T-cell (primary cell): ENCODE measurements around the gene DCAF6. TPM values are rescaled to one million over a fixed set of nuclear protein-coding genes. Genes with fewer than 3 reads are reported as not detected.

Experiments used
- ATAC-seq, 4 experiments: fragments of 200-7000 bp in 3 of 4; fragments of 150-1000 bp in 1 of 4; cut with Tn5 transposase; replicated peaks in 1 of 4; 1 replicate in 3 of 4; 2 replicates in 1 of 4; pipeline ENCODE4 v1.10.0; 2021; ENCODE audit warnings: moderate library complexity in 3 of 4, mild to moderate bottlenecking in 2 of 4, moderate number of reproducible peaks in 1 of 4
- CTCF ChIA-PET, 2 donors: fragments of 300-600 bp; sonication (Branson Sonifier 250); formaldehyde crosslinking; loops; one replicate each; lab custom pipeline; 2022; ENCODE audit warnings: antibody characterized with exemption in 2 of 2; lab: Charles Lee
- POLR2A ChIA-PET, 2 donors: fragments of 300-600 bp; sonication (Branson Sonifier 250); formaldehyde crosslinking; loops; one replicate each; lab custom pipeline; 2022; ENCODE audit warnings: antibody characterized with exemption in 2 of 2; lab: Charles Lee
- DNase-seq, 35 experiments: peaks; one replicate each; pipeline versions ENCODE4 v3.0.0 to v3.0.0-alpha.2; 2013 to 2023
- H3K27ac ChIP-seq: one replicate; pipeline ENCODE4 v1.5.1; 2013; ENCODE audit warnings: low read length
- H3K27me3 ChIP-seq, 2 experiments: replicated peaks in 1 of 2; 1 replicate in 1 of 2; 2 replicates in 1 of 2; pipeline versions ENCODE4 v1.6.1 to v1.7.0; 2013; ENCODE audit warnings: low read length in 1 of 2, mixed read lengths in 1 of 2; ENCODE audit not compliant: control insufficient read depth in 2 of 2, insufficient read depth in 2 of 2; ENCODE audit errors: extremely low read depth in 1 of 2
- H3K36me3 ChIP-seq, 2 donors: 1 replicate in 1 of 2; 2 replicates in 1 of 2; pipeline versions ENCODE4 v1.6.1 to v1.7.0; 2013; ENCODE audit warnings: low read length in 1 of 2; ENCODE audit not compliant: control insufficient read depth in 2 of 2, insufficient read depth in 1 of 2; ENCODE audit errors: extremely low read depth in 1 of 2
- H3K4me1 ChIP-seq, 2 experiments: 1 replicate in 1 of 2; 2 replicates in 1 of 2; pipeline versions ENCODE4 v1.6.1 to v1.7.0; 2013; ENCODE audit warnings: low read length in 2 of 2, mixed read lengths in 1 of 2; ENCODE audit not compliant: insufficient read depth in 2 of 2, control insufficient read depth in 1 of 2; ENCODE audit errors: extremely low read depth in 1 of 2
- H3K4me3 ChIP-seq, 2 donors: 1 replicate in 1 of 2; 2 replicates in 1 of 2; pipeline versions ENCODE4 v1.5.1 to v1.7.0; 2013; ENCODE audit warnings: mild to moderate bottlenecking in 2 of 2, low read length in 1 of 2, moderate library complexity in 1 of 2; ENCODE audit not compliant: control insufficient read depth in 1 of 2; ENCODE audit errors: extremely low read depth in 1 of 2
- H3K9me3 ChIP-seq: 2 replicates; pipeline ENCODE4 v1.7.0; 2013
- H3K27ac Mint-ChIP-seq, 2 donors: one replicate each; pipeline ENCODE4 v1.8.0; 2020 to 2021; ENCODE audit warnings: mild to moderate bottlenecking in 2 of 2, mixed read lengths in 2 of 2
- H3K27me3 Mint-ChIP-seq, 2 donors: one replicate each; pipeline ENCODE4 v1.8.0; 2021 to 2022; ENCODE audit warnings: mixed read lengths in 2 of 2
- H3K36me3 Mint-ChIP-seq: one replicate; pipeline ENCODE4 v1.8.0; 2021; ENCODE audit warnings: mixed read lengths
- H3K4me1 Mint-ChIP-seq, 3 donors: one replicate each; pipeline ENCODE4 v1.8.0; 2020 to 2022; ENCODE audit warnings: mixed read lengths in 3 of 3, mild to moderate bottlenecking in 1 of 3
- H3K4me3 Mint-ChIP-seq, 3 donors: one replicate each; pipeline ENCODE4 v1.8.0; 2020 to 2022; ENCODE audit warnings: mild to moderate bottlenecking in 3 of 3, mixed read lengths in 3 of 3, moderate library complexity in 3 of 3
- H3K9me3 Mint-ChIP-seq, 3 donors: one replicate each; pipeline ENCODE4 v1.8.0; 2020 to 2022; ENCODE audit warnings: mixed read lengths in 3 of 3
- whole genome bisulfite sequencing: methylation state at CpG from one replicate; pipeline ENCODE4 v1.1.5; 2013; ENCODE audit warnings: missing lambda C conversion rate; ENCODE audit not compliant: insufficient coverage; 5-methylcytosine and 5-hydroxymethylcytosine counted together
- total RNA-seq, 35 experiments: library from RNA in 6 of 35; stranded (reverse) in 6 of 35; fragments of 120-200 nt in 1 of 35; gene quantifications; one replicate each; pipeline versions ENCODE4 v1.2.1 to v1.2.4 and lab custom pipeline; 2013 to 2026

The DCAF6 gene
- total RNA-seq, 5 donors from 2014 or later (not counting 1 experiment from before 2014, with no cell fraction given): 21.6 to 27.4 (median 26.9) TPM

- Mint-ChIP-seq H3K9me3 (no peaks in the 10 kb centered on the region), H3K36me3 (peaks cover 55% of the 10 kb centered on the region), H3K27me3 (no peaks in the 10 kb centered on the region), H3K27ac (no peak overlapping the region), H3K4me3 (no peak overlapping the region), H3K4me1 (peaks cover 0 to 6% (median 4%) of the 10 kb centered on the region in 3 donors)
- CTCF ChIA-PET: interaction anchor here in 1 of 2 donors (0.5 kb wide), 1 partner anchor 781 kb away, joined by 6 read pairs; the partner anchor contains the start of gene POU2F1
- H3K4me3 ChIP-seq: no peak overlapping the region
- no peaks in the 10 kb centered on the region for H3K4me1 ChIP-seq
- H3K27me3 ChIP-seq: no peaks in the 10 kb centered on the region
- 83% methylated on average over 1 of the region's 1 CpG for WGBS
- H3K36me3 ChIP-seq: peaks cover 0 to 17% of the 10 kb centered on the region in 2 donors
- DNase-seq (no peak), ATAC-seq (no peak)
- no peak overlapping the region for H3K27ac ChIP-seq
- POLR2A ChIA-PET: no interaction called here
- H3K9me3 ChIP-seq: no peaks in the 10 kb centered on the region
Observed at GRCh38 chr1:168001213-168001612, 64.7 kb downstream of the DCAF6 start.

GRCh38 chr1:168004531-168004930 lies 68.0 kb downstream of the DCAF6 start:
- H3K4me1 ChIP-seq: no peaks in the 10 kb centered on the region
- peaks cover 6 to 7% (median 6%) of the 10 kb centered on the region in 3 donors for H3K4me1 Mint-ChIP-seq
- no peak overlapping the region for H3K4me3 Mint-ChIP-seq
- H3K27me3 ChIP-seq: no peaks in the 10 kb centered on the region
- H3K36me3 ChIP-seq: peaks cover 0 to 16% of the 10 kb centered on the region in 2 donors
- DNase-seq (no peak), ATAC-seq (no peak)
- no peak overlapping the region for H3K27ac ChIP-seq
- peak overlapping the region in 1 of 2 donors; percentile 34 for H3K27ac Mint-ChIP-seq
- no peaks in the 10 kb centered on the region for H3K9me3 ChIP-seq
- peaks cover 53% of the 10 kb centered on the region for H3K36me3 Mint-ChIP-seq
- H3K9me3 Mint-ChIP-seq: no peaks in the 10 kb centered on the region
- no peaks in the 10 kb centered on the region for H3K27me3 Mint-ChIP-seq
- POLR2A ChIA-PET: no interaction called here
- H3K4me3 ChIP-seq: no peak overlapping the region
- CTCF ChIA-PET: no interaction called here
- whole genome bisulfite sequencing: no CpG with 5 or more reads among the region's 2 CpGs

- no peak overlapping the region for H3K4me3 ChIP-seq
- no peak overlapping the region for H3K4me3 Mint-ChIP-seq
- H3K9me3 Mint-ChIP-seq: no peaks in the 10 kb centered on the region
- H3K4me1 Mint-ChIP-seq: peaks cover 2 to 8% (median 6%) of the 10 kb centered on the region in 3 donors
- H3K9me3 ChIP-seq: no peaks in the 10 kb centered on the region
- H3K4me1 ChIP-seq: no peaks in the 10 kb centered on the region
- no peak for ATAC-seq
- peaks cover 47% of the 10 kb centered on the region for H3K36me3 Mint-ChIP-seq
- H3K27me3 ChIP-seq: no peaks in the 10 kb centered on the region
- peaks cover 0 to 20% of the 10 kb centered on the region in 2 donors for H3K36me3 ChIP-seq
- CTCF ChIA-PET: no interaction called here
- POLR2A ChIA-PET: interaction anchor here (0.5 to 0.6 kb wide), 3 partner anchors 10 to 67 kb away, joined by 3 to 4 read pairs (median 4); no protein-coding TSS in a partner anchor
- H3K27ac ChIP-seq: no peak overlapping the region
- H3K27me3 Mint-ChIP-seq: no peaks in the 10 kb centered on the region
- H3K27ac Mint-ChIP-seq: no peak overlapping the region
- no peak for DNase-seq
Observed at GRCh38 chr1:168005529-168005928, 69.0 kb downstream of the DCAF6 start.

GRCh38 chr1:168007691-168008090 lies 71.2 kb downstream of the DCAF6 start:
- Histone ChIP-seq H3K9me3 (no peaks in the 10 kb centered on the region), H3K4me3 (no peak overlapping the region), H3K27me3 (no peaks in the 10 kb centered on the region), H3K36me3 (peaks cover 0 to 18% of the 10 kb centered on the region in 2 donors), H3K4me1 (no peaks in the 10 kb centered on the region), H3K27ac (no peak overlapping the region)
- H3K4me3 Mint-ChIP-seq: no peak overlapping the region
- H3K9me3 Mint-ChIP-seq: no peaks in the 10 kb centered on the region
- no peaks in the 10 kb centered on the region for H3K27me3 Mint-ChIP-seq
- no CpG with 5 or more reads among the region's 1 CpG for WGBS
- H3K36me3 Mint-ChIP-seq: peaks cover 44% of the 10 kb centered on the region
- no peak for DNase-seq
- POLR2A ChIA-PET: interaction anchor here in 1 of 2 donors (0.5 kb wide), 1 partner anchor 787 kb away, joined by 6 read pairs; the partner anchor contains the start of gene POU2F1
- H3K27ac Mint-ChIP-seq: peak overlapping the region in 1 of 2 donors; percentile 2
- ATAC-seq: no peak
- CTCF ChIA-PET: no interaction called here
- peaks cover 2 to 8% (median 5%) of the 10 kb centered on the region in 3 donors for H3K4me1 Mint-ChIP-seq

DNA sequence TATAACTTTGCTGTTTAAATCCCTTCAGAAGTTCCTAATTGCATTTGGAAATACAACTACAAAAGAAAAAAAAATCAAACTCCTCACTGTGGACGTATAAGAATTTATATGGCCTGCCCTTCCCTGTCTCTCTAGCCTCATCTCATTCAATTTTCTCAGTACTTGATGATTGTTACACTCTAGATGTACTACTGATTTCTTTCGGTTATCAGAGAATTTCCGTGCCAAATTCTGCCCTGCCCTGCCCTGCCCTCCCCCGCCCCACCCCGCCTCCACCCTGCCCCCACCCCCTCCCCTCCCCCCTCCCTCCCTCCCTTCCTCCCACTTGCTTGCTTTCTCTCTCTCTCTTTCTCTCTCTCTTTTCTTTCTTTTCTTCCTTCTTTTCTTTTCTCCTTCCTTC lies 72.1 kb downstream of the DCAF6 start:
- H3K27ac ChIP-seq: no peak overlapping the region
- H3K4me3 ChIP-seq: no peak overlapping the region
- H3K36me3 ChIP-seq: peaks cover 0 to 17% of the 10 kb centered on the region in 2 donors
- ChIA-PET CTCF (no interaction called here), POLR2A (no interaction called here)
- Mint-ChIP-seq H3K4me1 (peaks cover 2 to 8% (median 5%) of the 10 kb centered on the region in 3 donors), H3K4me3 (no peak overlapping the region), H3K36me3 (peaks cover 47% of the 10 kb centered on the region), H3K9me3 (no peaks in the 10 kb centered on the region), H3K27ac (no peak overlapping the region), H3K27me3 (no peaks in the 10 kb centered on the region)
- no peak for ATAC-seq
- no peaks in the 10 kb centered on the region for H3K27me3 ChIP-seq
- H3K4me1 ChIP-seq: no peaks in the 10 kb centered on the region
- no peak for DNase-seq
- H3K9me3 ChIP-seq: no peaks in the 10 kb centered on the region
- WGBS: 100% methylated on average over 1 of the region's 5 CpGs

- Histone ChIP-seq H3K9me3 (no peaks in the 10 kb centered on the region), H3K36me3 (peaks cover 0 to 15% of the 10 kb centered on the region in 2 donors), H3K4me1 (no peaks in the 10 kb centered on the region), H3K27ac (no peak overlapping the region), H3K4me3 (no peak overlapping the region), H3K27me3 (no peaks in the 10 kb centered on the region)
- H3K9me3 Mint-ChIP-seq: no peaks in the 10 kb centered on the region
- no peaks in the 10 kb centered on the region for H3K27me3 Mint-ChIP-seq
- CTCF ChIA-PET: no interaction called here
- DNase-seq (no peak), ATAC-seq (no peak)
- no peak overlapping the region for H3K4me3 Mint-ChIP-seq
- peaks cover 51% of the 10 kb centered on the region for H3K36me3 Mint-ChIP-seq
- peaks cover 2 to 8% (median 5%) of the 10 kb centered on the region in 3 donors for H3K4me1 Mint-ChIP-seq
- POLR2A ChIA-PET: interaction anchor here in 1 of 2 donors (0.7 kb wide), 1 partner anchor 18 kb away, joined by 3 read pairs; no protein-coding TSS in a partner anchor
- H3K27ac Mint-ChIP-seq: no peak overlapping the region
Observed at GRCh38 chr1:168009322-168009721, 72.8 kb downstream of the DCAF6 start.
